ENCODE data around the gene OR56A1.
"Not testable (repeated sequence)": the region's sequence is repeated elsewhere in the genome, so short reads cannot be mapped to it uniquely, and the experiment has no call there.

Gene OR56A1, protein sequence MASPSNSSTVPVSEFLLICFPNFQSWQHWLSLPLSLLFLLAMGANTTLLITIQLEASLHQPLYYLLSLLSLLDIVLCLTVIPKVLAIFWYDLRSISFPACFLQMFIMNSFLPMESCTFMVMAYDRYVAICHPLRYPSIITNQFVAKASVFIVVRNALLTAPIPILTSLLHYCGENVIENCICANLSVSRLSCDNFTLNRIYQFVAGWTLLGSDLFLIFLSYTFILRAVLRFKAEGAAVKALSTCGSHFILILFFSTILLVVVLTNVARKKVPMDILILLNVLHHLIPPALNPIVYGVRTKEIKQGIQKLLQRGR

DNA sequence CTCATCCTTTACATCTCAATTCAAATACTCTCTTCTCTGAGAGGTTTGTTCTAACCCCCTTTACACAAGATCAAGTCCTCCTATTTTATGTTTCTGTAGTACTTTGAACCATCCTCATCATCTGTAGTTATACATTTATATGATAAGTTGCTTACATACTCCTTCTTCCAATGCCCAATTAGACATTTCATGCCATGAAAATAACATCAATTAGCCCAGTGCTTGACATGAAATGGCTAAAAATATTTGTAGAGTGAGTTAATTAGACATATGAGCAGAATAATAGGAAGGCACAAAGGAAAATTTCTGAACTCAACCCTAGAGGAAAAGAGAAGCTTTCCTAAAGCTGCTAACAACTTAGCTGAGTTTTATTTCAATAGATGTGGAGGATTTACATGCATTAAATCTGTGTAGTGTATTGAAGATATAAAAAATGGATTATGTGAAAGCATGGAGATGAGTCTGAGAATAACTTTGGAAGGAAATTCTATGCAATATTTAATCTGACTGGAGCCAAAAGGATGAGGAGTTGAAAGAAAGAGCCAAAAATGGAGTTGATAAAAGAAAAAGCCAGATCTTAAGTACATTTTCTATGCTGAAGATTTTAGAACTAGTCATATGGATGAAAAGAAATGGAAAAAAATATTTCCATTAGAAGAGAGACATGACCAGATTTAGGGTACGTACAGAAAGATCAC is at the start of gene OR56A1:
Gene OR56A1, minus strand, starts transcription at position 51 of the 698 bp plus-strand sequence. CDS start 3,066 bp downstream, outside the sequence.
- DNase-seq = no peak

DNA sequence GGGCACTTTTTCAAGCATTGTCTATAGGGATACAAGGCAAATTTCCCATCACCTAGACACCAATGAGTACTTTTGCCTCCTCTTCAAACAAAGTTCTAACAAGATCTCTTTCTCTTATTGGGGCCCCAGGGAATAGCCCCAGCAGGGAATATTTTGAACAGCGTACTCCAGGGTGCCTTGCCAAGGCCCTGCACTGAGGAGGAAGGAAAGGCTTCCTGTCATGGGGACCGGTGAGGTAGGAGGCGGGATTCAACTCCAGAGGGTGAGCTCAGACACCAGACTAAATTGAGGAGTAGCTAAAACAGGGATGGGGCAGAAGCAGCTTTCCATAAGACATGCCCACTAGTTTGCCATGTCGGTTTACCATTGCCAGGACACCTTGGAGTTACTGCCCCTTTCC is 48.9 kb upstream of the OR56A1 start:
- no peak for DNase-seq

DNA sequence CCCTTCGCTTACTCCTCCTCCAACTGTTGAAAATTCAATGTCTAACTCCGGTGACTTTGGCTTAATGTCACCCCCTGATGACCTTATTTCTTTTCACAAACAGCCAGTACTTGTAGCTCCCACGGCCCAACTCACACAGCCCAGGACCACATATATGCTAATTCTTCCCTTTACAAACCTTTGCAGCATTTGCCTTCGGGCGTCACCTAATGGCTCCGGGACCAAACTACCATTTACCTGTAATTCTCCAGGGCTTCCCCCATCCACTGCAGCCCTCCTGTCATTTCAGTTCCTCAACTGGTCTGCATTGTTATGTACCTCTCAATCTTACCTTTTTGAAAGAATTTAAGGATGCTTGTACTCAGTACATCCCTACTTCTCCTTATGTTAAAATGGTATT is 47.2 kb upstream of the OR56A1 start:
- DNase-seq = no peak

DNA sequence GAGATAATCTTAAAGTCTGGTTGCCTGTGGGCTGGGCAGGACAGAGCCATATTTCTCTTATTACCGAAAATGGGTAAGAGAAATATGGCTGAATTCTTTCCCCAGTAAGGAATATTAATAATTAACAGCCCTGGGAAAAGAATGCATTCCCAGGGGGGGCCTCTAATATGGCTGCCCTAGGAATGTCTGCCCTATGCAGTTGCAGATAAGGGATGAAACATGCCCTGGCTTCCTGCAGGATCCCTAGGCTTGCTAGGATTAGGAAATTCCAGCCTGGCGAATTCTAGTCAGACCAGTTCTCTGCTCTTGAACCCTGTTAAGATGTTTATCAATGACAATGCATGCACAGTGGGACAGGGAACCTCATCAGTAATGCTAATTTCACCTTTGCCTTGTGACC is 45.9 kb upstream of the OR56A1 start:
- DNase-seq = not testable (repeated sequence)

DNA sequence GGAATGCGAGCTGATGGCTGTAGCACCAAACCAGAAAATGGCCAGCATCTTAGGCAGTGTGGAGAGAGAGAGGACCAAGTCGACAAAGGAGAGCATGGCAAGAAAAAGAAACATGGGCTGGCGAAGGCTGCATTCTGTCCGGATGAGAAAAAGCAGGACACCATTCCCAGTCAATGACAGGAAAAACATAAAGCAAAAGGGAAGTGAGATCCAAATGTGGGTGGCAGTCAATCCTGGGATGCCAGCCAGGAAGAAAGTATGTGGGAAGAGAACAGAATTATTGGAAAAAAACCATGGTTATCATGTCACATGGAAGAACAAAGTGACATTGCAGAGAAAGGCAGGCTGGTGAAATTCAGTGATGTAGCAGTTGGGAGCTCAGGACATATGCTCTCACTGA is 36.9 kb upstream of the OR56A1 start:
- no peak for DNase-seq

DNA sequence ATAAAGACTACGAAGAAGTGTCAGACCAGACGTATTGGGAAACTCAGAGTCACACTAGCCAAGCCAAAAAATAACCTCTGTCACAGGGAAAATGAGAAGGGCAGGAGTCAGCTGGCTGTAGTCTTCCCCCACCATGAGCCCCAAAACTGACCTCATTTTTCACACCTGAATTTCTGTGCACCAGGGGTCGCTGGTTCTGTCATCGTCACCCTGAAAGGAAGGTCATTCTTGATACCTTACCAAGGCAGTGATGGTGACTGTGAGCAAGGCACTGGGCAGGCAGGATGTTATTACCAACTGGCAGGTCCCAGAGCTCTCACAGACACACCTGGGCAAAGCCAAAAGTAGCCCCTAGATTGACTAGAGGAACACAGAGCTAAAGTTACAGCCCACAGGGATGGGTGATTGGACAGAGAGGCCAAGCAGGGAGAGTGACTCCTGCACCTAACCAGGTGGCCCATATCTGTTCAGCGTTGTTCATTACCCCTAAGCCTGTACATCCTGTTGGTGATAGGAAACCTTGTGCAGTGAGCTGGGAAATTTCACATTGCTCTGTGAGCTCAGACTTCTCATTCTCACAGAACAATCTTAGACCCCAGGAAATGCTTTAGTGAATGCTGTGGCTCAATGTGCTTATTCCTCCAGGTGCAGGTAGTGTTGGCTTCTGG is 32.3 kb upstream of the OR56A1 start:
- DNase-seq = no peak

DNA sequence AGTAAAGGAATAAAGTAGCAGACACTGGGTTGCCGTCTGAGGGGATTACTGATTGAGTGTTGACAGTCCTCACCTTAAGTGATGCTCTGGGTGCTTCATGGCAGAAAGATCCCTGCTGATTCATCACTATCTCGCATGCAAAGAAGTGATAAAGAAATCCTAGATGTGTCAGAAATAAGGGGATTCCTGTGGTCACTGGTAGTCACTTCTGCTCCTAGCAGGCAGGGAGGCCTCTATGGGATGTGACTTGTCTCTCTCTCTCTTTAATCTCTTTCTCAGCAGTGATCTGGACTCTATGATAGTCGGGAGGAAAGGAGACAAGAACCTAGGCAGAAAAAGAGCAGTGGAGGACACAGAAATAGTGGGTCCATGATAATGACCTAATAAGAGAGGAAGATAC is 30.9 kb upstream of the OR56A1 start:
- DNase-seq = no peak

DNA sequence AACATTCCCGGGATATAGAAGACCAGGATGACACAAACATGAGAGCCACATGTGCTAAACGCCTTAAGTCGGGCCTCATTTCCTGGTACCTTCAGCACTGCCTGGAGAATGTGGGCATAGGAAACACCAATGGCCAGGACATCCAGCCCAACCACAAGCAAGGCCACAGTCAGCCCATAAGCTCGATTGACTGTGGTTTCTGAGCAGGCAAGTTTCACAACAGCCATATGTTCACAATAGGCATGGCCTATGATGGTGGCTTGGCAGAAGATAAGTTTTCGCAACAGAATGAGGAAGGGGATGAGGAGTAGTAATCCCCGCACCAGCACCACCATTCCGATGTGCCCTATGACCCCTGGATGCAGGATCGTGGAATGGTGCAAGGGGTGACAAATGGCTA is 26.9 kb upstream of the OR56A1 start:
- DNase-seq = no peak

DNA sequence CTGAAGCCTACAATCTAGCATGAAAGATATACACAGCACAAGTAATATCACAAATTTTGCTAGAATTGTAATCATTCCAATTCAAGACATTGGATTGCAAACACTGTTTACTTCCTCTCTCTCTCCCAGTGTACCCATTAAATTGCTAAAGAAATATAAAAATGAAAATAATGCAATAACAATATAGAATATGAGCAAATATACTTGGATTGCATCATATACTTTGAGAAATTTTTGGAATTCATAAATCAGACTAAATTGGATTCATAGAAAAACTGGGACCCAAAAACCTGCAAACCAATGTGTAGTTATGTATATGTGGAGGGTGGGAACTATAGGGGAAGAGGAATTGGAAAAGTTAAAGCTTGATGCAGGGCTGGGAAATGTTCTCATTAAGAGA is 25.0 kb upstream of the OR56A1 start:
- no peak for DNase-seq

DNA sequence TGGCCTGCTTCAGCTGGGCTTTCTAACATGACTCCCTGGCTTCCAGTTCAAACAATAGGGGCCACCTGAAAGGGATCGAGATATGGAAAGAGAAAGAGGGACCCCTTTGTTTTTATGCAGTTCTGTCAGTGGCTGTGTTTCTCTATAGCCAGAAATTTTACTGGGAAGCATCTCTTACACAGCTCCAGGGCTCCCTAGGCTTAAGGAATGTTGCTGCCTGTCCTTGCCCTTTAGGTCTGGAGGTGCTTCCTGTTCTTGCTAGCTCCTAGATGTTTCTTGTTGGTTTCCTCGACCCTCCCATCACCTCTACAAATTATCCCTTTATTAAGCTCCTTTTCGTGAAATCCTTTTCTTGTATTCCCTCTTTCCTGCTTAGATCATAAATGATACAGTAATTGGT is 21.8 kb upstream of the OR56A1 start:
- DNase-seq = no peak

DNA sequence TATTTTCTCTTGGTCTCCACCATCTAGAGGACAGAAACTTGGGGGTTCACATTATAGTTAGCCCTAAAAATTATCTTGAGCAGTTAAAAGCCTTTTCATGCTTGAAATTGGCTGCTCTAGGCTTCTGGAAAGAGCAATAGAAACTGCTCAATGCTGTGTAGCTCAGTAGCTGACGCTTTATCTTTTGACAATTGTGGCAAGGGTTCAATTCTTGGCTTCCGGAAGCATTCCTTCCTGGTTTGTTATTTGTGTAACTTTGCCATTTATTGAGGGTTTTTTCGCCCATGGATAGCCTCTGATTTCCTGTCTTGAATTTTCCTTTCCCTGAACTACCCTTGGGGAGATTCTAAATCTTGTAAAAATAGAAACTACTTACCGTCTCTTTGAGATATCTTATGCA is 10.3 kb upstream of the OR56A1 start:
- DNase-seq = no peak

DNA sequence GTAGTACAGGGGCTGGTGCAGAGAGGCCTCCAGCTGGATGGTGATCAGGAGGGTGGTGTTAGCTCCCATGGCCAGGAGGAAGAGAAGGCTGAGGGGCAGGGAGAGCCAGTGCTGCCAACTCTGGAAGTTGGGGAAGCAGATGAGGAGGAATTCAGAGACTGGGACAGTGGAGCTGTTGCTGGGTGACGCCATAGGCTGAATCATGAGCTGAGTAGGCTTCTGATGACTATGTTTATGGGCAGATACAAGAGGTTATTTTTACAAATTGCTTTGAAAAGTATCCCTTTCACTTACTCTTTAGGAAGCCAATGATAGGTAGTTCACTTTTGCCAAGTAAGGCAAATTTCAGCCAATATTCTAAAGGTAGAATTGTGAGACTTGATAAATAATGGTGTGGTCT is 3.1 kb downstream of the OR56A1 start:
- DNase-seq = no peak

DNA sequence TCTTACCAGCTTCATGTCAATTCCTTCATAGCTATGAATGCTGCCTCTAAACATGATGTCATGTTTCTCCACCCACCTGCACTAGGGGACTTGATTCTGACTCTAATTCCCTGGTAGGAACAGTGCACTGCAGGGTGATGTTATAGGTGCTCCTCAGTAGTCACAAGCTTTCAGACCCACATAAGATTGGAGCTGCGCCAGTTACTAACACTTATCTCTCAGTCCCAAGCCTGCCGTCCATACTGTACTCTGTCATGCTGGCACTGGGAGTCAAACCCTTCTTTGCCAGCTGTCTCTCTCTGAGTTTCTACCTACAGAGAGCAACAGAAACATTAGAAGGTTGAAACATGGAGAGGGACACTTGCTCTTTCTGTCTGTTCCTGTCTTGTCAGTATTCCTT is 5.5 kb downstream of the OR56A1 start:
- DNase-seq = no peak

DNA sequence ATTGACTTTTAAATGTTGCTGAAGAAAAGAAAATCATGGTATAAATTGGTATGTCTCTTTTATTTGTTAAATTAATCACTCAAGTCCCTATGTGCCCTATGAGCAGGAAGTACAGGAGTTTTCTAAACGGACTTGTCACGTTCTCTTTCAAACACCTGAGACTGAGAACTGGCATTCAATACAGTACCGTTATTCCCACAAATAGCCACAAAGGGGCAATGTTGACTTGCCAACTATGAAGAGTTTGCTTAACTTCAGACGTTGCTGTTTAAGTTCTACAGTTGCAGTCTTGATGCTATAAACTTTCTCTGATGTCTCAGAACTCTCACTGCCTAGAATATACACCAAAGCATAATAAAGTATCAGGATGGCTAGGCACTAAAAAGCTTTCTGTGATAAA is 7.6 kb downstream of the OR56A1 start:
- DNase-seq = no peak

DNA sequence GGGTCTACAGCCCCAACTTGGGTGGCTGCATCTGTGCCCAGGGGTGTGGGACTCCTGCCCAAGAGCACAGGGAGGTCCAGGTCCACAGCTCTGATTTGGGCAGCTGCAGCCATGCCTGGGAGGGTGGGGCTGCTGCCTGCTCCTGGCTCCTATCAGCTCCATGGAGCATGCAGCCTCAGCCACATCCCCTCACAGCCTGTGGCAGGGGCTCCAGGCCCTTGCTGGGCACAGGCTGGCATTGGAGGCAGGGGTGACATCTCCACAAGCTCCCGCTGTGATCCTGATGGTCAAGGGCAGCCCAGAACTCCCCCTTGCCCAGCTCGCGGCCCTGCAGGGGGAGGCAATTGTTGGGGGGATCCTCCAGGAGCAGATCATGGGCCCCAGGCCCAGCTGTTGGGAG is 17.5 kb downstream of the OR56A1 start:
- DNase-seq = no peak

DNA sequence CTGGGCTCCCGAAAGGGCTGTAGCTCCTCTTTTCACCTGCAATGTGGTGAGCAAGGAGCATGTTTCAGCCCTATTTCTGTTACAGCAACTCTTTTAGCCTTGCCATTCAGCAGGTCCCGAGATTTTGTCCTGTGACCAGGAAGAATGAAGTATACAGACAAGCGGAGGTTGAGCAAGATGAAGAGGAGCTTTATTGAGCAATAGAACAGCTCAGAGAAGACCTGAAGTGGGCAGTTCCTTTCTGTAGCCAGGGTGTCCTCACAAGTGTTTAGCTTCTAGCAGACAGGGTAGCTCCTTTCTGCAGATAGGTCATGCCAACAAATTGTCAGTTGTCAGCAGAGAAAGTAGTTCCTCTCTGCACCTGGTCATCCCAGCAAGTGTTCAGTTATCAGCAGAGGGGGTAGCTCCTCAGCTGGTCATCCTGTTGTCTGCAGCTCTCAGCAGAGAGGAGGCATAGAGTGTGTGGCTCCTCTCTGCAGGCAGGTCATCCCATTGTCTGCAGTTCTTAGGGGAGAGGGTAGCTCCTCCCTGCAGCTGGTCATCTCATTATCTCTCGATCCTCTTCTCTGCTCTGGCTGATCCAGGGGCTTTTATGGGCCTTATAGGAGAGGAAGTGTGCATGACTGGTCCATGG is 18.4 kb downstream of the OR56A1 start:
- no peak for DNase-seq

DNA sequence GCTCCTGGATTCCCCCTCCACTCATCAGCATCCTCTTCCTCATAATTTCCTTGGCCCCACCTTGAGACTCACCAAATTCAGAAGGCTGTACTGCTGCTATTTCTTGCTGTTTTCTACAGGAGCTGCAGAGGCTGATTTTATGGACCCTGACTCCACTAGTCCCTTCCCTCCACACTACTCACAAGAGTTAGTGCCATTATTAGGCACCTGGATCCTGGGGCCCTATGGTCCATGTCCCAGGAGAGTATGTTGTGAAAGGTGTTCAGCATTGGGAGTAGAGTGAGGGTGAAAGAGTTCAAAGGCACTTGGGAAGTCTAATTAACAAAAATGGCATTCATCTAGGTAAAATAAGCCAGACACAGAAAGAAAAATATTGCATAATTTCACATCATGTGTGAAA is 23.7 kb downstream of the OR56A1 start, which contains the start of gene OR56A4:
Gene OR56A4, minus strand, starts transcription at position 101 of the 400 bp plus-strand sequence. CDS start 3,954 bp downstream, outside the sequence.
- DNase-seq = no peak

DNA sequence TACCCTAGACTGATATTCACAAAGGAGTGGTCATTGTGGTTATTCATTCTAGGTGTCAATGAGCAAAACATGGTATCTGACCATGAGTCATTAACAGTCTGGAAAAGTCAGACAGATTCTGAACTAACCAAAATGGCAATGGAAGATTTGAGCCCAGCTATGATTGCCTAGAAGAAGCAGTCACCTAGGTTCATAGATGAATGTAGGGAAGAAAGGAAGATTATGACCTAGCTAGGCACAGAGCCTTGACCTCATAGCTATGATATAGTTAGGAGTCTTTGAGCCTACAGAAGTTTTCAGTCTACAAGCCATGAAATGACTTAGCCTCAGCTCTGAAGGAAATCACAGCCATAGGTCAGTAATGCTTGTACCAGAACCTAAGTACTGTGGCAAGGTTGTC is 24.2 kb downstream of the OR56A1 start:
- DNase-seq = no peak

DNA sequence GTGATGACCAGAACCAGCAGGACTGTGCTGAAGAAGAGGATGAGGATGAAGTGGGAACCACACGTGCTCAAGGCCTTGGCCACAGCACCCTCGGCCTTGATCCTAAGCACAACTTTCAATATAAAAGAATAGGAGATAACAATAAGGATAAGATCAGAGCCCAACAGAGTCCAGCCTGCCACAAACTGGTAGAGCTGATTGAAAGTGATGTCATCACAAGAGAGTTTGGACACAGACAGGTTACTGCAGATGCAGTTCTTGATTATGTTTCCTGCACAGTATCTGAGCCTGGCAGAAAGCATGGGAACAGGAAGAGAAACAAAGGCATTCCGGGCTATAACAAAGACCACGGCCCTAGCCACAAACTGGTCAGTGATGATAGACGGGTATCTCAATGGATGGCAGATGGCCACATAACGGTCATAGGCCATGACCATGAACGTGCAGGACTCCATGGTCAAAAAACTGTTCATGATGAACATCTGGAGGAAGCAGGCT is 28.3 kb downstream of the OR56A1 start:
- DNase-seq = no peak

DNA sequence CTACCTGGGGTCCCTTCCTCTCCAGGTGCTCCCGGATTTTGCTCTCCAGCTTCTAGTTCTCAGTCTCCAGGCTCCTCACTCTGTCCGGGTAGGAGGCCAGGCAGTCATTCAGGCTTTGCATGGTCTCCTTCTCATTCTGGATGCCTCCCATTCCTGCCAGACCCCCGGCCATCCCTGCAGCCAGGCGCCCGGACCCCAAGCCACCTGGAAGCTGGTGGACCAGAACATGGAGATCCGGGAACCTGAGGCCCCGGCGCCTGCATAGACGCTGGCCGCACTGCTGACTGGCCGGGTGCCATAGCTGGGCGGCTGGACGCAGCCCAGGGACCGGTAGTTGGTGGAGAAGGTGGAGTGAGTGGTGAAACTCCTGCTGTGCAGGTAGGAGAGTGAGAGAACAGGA is 35.8 kb downstream of the OR56A1 start:
- DNase-seq = no peak

DNA sequence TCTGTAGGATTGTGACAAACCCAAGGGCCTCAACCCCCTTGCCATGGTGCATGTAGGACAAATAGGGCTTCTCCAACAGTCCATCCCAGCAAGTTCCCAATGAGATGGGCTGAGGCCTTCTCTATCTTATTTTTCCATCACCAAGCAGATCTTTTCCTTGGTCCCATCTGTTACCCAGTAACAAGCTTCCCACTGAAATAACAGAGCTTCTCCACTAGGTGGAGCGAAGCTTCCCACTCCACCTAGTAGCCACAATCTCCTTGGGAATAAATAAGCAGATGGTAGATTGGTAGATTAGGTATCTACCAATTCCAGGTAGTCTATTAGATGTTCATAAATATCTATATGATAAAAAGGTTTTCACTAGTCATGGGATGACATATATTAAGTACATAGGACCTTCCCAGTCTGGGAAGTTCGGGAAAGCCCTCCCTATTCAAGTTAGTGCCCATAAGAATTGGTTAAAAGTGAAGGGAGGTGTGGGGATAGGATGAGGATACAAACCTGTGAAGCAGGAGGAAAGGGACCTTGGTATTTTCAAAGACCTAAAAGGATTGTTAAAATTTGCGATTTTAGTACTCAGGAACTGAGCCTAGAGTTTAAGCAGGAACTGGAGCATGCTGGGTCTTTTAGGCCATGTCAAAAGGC is 37.8 kb downstream of the OR56A1 start:
- no peak for DNase-seq

DNA sequence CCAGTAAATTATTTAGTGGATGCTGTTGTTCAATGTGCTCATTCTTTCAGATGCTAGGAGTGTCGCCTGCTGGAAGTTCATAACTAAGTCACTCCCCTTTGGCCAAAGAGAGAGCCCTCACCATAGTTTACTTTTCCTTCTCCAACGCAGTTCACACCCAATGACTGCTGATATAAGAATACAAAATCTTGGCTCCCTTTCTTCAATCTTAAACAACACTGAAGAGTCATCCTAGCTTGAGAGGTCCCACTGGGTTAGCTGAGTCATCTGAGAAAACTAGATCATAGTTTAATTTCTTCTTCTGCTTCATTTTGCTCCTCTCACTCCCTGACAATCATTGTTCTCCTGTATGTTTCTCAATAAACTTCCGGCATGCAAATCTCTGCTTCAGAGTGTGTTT is 38.4 kb downstream of the OR56A1 start:
- no peak for DNase-seq

DNA sequence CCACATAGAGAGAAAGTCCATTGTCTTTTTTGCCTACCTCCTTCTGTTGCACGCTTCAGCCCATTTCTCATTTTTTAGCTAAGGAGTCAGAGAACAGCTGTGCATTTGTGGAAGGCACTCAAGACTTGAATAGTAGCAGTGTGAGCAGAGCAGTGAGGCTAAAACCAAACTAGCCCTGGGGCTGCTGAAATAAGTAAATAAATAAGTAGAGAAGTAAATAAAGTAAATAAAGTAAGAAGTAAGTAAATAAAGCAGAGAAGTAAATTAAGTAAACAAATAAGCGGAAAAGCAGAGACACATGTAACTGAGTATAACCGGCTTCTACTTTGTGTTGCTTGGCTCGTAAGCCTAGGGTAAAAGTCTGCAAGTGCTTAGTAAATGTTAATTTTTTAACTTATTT is 41.4 kb downstream of the OR56A1 start:
- no peak for DNase-seq

Data from right forelimb (tissue), 1 donor.